Liver (tissue), 9 donors: ENCODE measurements around the gene CDC42. TPM values are rescaled to one million over a fixed set of nuclear protein-coding genes. Genes with fewer than 3 reads are reported as not detected.

ENCODE experiments used
- DNase-seq: peaks from one replicate; pipeline ENCODE4 v3.0.0-alpha.2; 2017; ENCODE audit warnings: low spot score
- H3K27ac ChIP-seq, 2 donors: one replicate each; pipeline ENCODE4 v1.7.0; 2013; ENCODE audit warnings: inconsistent platforms in 2 of 2, low read length in 2 of 2, control low read depth in 1 of 2, low read depth in 1 of 2, mild to moderate bottlenecking in 1 of 2
- H3K27me3 ChIP-seq, 4 donors: one replicate each; pipeline versions ENCODE4 v1.6.1 to v1.7.0; 2013; ENCODE audit warnings: low read length in 3 of 4, inconsistent platforms in 1 of 4, mild to moderate bottlenecking in 1 of 4, moderate library complexity in 1 of 4; ENCODE audit not compliant: control insufficient read depth in 4 of 4, insufficient read depth in 4 of 4
- H3K36me3 ChIP-seq, 4 donors: one replicate each; pipeline versions ENCODE4 v1.6.1 to v1.7.0; 2013; ENCODE audit warnings: low read length in 3 of 4, mild to moderate bottlenecking in 3 of 4, low read depth in 1 of 4, moderate library complexity in 1 of 4; ENCODE audit not compliant: control insufficient read depth in 4 of 4, insufficient read depth in 3 of 4
- H3K4me1 ChIP-seq, 4 donors: one replicate each; pipeline versions ENCODE4 v1.6.1 to v1.7.0; 2013; ENCODE audit warnings: low read length in 3 of 4, mild to moderate bottlenecking in 3 of 4, moderate library complexity in 1 of 4; ENCODE audit not compliant: control insufficient read depth in 4 of 4, insufficient read depth in 4 of 4
- H3K4me3 ChIP-seq, 3 donors: one replicate each; pipeline versions ENCODE4 v1.6.1 to v1.7.0; 2013; ENCODE audit warnings: low read length in 3 of 3, control low read depth in 1 of 3, low read depth in 1 of 3, mild to moderate bottlenecking in 1 of 3
- H3K9ac ChIP-seq, 2 donors: one replicate each; pipeline ENCODE4 v1.7.0; 2013; ENCODE audit warnings: low read length in 2 of 2, mild to moderate bottlenecking in 2 of 2, moderate library complexity in 2 of 2, control low read depth in 1 of 2, low read depth in 1 of 2
- H3K9me3 ChIP-seq, 4 donors: one replicate each; pipeline versions ENCODE4 v1.6.1 to v1.7.0; 2013; ENCODE audit warnings: low read length in 3 of 4; ENCODE audit not compliant: control insufficient read depth in 4 of 4
- ATF3 ChIP-seq: IDR thresholded peaks from 2 replicates; pipeline ENCODE4 v1.6.1; 2016; ENCODE audit warnings: antibody characterized with exemption
- CTCF ChIP-seq: fragments of 150-350 bp; IDR thresholded peaks from 2 replicates; pipeline ENCODE4 v1.5.1; 2017; ENCODE audit warnings: improper control_type of control experiment, low read depth, low read length; ENCODE audit not compliant: missing input control
- EGR1 ChIP-seq, 2 donors: IDR thresholded peaks; 2 replicates each; pipeline ENCODE4 v1.6.1; 2016 to 2018; ENCODE audit warnings: antibody characterized with exemption in 2 of 2, low read depth in 2 of 2
- FOXA1 ChIP-seq: IDR thresholded peaks from 2 replicates; pipeline ENCODE4 v1.6.1; 2016; ENCODE audit warnings: antibody characterized with exemption
- FOXA2 ChIP-seq: IDR thresholded peaks from 2 replicates; pipeline ENCODE4 v1.6.1; 2016; ENCODE audit warnings: antibody characterized with exemption
- GABPA ChIP-seq, 2 donors: IDR thresholded peaks in 1 of 2; conservative IDR thresholded peaks in 1 of 2; 2 replicates each; pipeline ENCODE4 v1.6.1; 2016; ENCODE audit warnings: antibody characterized with exemption in 2 of 2, mild to moderate bottlenecking in 1 of 2, moderate library complexity in 1 of 2
- HNF4A ChIP-seq, 2 donors: conservative IDR thresholded peaks; 2 replicates each; pipeline ENCODE4 v1.6.1; 2016; ENCODE audit warnings: antibody characterized with exemption in 2 of 2, mild to moderate bottlenecking in 2 of 2
- HNF4G ChIP-seq: IDR thresholded peaks from 2 replicates; pipeline ENCODE4 v1.6.1; 2016; ENCODE audit warnings: antibody characterized with exemption
- JUND ChIP-seq, 2 donors: IDR thresholded peaks; 2 replicates each; pipeline ENCODE4 v1.6.1; 2016; ENCODE audit warnings: antibody characterized with exemption in 2 of 2
- NR2F2 ChIP-seq: IDR thresholded peaks from 2 replicates; pipeline ENCODE4 v1.6.1; 2016; ENCODE audit warnings: antibody characterized with exemption
- RAD21 ChIP-seq, 2 donors: IDR thresholded peaks; 2 replicates each; pipeline ENCODE4 v1.6.1; 2016; ENCODE audit warnings: antibody characterized with exemption in 2 of 2, mild to moderate bottlenecking in 2 of 2
- REST ChIP-seq: IDR thresholded peaks from 2 replicates; pipeline ENCODE4 v1.6.1; 2016; ENCODE audit warnings: antibody characterized with exemption, mild to moderate bottlenecking
- RXRA ChIP-seq, 2 donors: IDR thresholded peaks; 2 replicates each; pipeline ENCODE4 v1.6.1; 2017 to 2018; ENCODE audit warnings: antibody characterized with exemption in 2 of 2, mild to moderate bottlenecking in 1 of 2
- TAF1 ChIP-seq: conservative IDR thresholded peaks from 2 replicates; pipeline ENCODE4 v1.6.1; 2016; ENCODE audit warnings: antibody characterized with exemption, mild to moderate bottlenecking
- YY1 ChIP-seq: IDR thresholded peaks from 2 replicates; pipeline ENCODE4 v1.6.1; 2016; ENCODE audit warnings: antibody characterized with exemption, mild to moderate bottlenecking
- ZBTB33 ChIP-seq: IDR thresholded peaks from 2 replicates; pipeline ENCODE4 v1.6.1; 2016; ENCODE audit warnings: antibody characterized with exemption
- WGBS: extraction: QIAGEN DNeasy Blood & Tissue Kit; methylation state at CpG from one replicate; pipeline ENCODE4 v1.1.7; 2013; 5-methylcytosine and 5-hydroxymethylcytosine counted together
- polyA plus RNA-seq, 2 donors: library from polyadenylated mRNA; stranded (reverse) in 1 of 2; unstranded in 1 of 2; fragments of 200-250 nt in 1 of 2; fragments of >200 nt in 1 of 2; fragmentation: Nextera tagmentation in 1 of 2; extraction: Ambion mirVana in 1 of 2; gene quantifications; one replicate each; pipeline versions ENCODE4 v1.2.1 to v1.2.3, GENCODE V29; 2013 to 2015
- total RNA-seq, 2 donors: library from RNA; depleted of rRNA; stranded (reverse); fragments of >200 nt; gene quantifications; one replicate each; pipeline ENCODE4 v1.2.3, GENCODE V29; 2014
- donor health status: healthy.
- donor health status: healthy.
- donor health status: healthy.
- donor health status: healthy.
- donor health status: healthy.

CDC42 gene
- total and polyA plus RNA-seq, 4 donors: 40.3 to 140 (median 69.0) TPM

GRCh38 chr1:22089134-22089571 is 36.6 kb downstream of the CDC42 start:
- Histone ChIP-seq H3K27me3 (no peaks in the 10 kb centered on the region), H3K36me3 (peaks cover 9 to 25% (median 22%) of the 10 kb centered on the region in 4 donors), H3K27ac (no peak overlapping the region), H3K4me1 (peaks cover 0 to 4% (median 1%) of the 10 kb centered on the region in 4 donors), H3K9ac (no peak overlapping the region), H3K4me3 (no peak overlapping the region), H3K9me3 (no peaks in the 10 kb centered on the region)
- 64% methylated on average over 3 of the region's 3 CpGs for WGBS
- no peak for TF ChIP-seq FOXA1
- no peak for TF ChIP-seq RXRA (IDR thresholded peaks at IDR 0.05)
- no peak for TF ChIP-seq GABPA (IDR thresholded peaks at IDR 0.05 in 1 of 2, conservative IDR thresholded peaks at IDR 0.05 in 1 of 2)
- TF ChIP-seq NR2F2: no peak
- TF ChIP-seq REST: no peak
- TF ChIP-seq FOXA2: no peak
- no peak for TF ChIP-seq ZBTB33
- no peak for TF ChIP-seq CTCF
- no peak for TF ChIP-seq TAF1
- DNase-seq: no peak

- peaks cover 0 to 4% (median 1%) of the 10 kb centered on the region in 4 donors for H3K4me1 ChIP-seq
- H3K9ac ChIP-seq: no peak overlapping the region
- peaks cover 9 to 25% (median 23%) of the 10 kb centered on the region in 4 donors for H3K36me3 ChIP-seq
- no peaks in the 10 kb centered on the region for H3K9me3 ChIP-seq
- no peak for TF ChIP-seq RAD21 (IDR thresholded peaks at IDR 0.05)
- TF ChIP-seq HNF4A (conservative IDR thresholded peaks at IDR 0.05): no peak
- no peak for TF ChIP-seq EGR1 (IDR thresholded peaks at IDR 0.05; ENCODE audit: low read depth in 2 of 2)
- TF ChIP-seq YY1: no peak
- no peak for TF ChIP-seq FOXA1
- TF ChIP-seq ZBTB33: no peak
- no peak for TF ChIP-seq JUND (IDR thresholded peaks at IDR 0.05)
- no peak for TF ChIP-seq ATF3
- TF ChIP-seq TAF1: no peak
- no peak for TF ChIP-seq REST
- TF ChIP-seq HNF4G: no peak
- no peak for TF ChIP-seq GABPA (IDR thresholded peaks at IDR 0.05 in 1 of 2, conservative IDR thresholded peaks at IDR 0.05 in 1 of 2)
- H3K27me3 ChIP-seq: no peaks in the 10 kb centered on the region
- no peak overlapping the region for H3K27ac ChIP-seq
- no peak for DNase-seq
- 60% methylated on average over 6 of the region's 6 CpGs for WGBS
- no peak overlapping the region for H3K4me3 ChIP-seq
Observed at GRCh38 chr1:22089787-22090186, 37.3 kb downstream of the CDC42 start.
